GM12873 (cell line): ENCODE measurements around the gene EVI2B.

Experiments used
- CTCF ChIP-seq: IDR thresholded peaks from 2 replicates; pipeline ENCODE4 v1.5.1; 2012; ENCODE audit warnings: low read depth, mild to moderate bottlenecking, moderate library complexity, low read length, control low read depth; ENCODE audit not compliant: insufficient read depth; ENCODE audit errors: missing control alignments

Gene EVI2B

GRCh38 chr17:31266042-31266441 is 47.8 kb downstream of the EVI2B start:
- peak; percentile 43 for TF ChIP-seq CTCF

GRCh38 chr17:31261601-31262000 is 52.3 kb downstream of the EVI2B start:
- no peak for TF ChIP-seq CTCF

GRCh38 chr17:31260151-31260550 is 53.7 kb downstream of the EVI2B start:
- no peak for TF ChIP-seq CTCF

- TF ChIP-seq CTCF, result no peak
Measured at GRCh38 chr17:31256936-31257335, 56.9 kb downstream of the EVI2B start.

GRCh38 chr17:31254654-31255053 is 59.2 kb downstream of the EVI2B start:
- no peak for TF ChIP-seq CTCF
